Left renal pelvis (tissue), 4 donors: ENCODE results near the gene ZBTB33. TPM values are rescaled to one million over a fixed set of nuclear protein-coding genes. Genes with fewer than 3 reads are reported as not detected.

Experiments used
- DNase-seq, 4 donors: peaks; one replicate each; pipeline ENCODE4 v3.0.0-alpha.2; 2013; ENCODE audit warnings: low read depth in 4 of 4, low spot score in 3 of 4
- polyA plus RNA-seq, 4 donors: library from polyadenylated mRNA; unstranded; fragments of 120-200 nt; gene quantifications; one replicate each; pipeline ENCODE4 v1.2.1, GENCODE V29; 2013; ENCODE audit not compliant: insufficient read length in 4 of 4

The ZBTB33 gene
- polyA plus RNA-seq, 4 donors = 20.7 to 35.3 (median 25.0) TPM

GRCh38 chrX:120304256-120304655 is 53.6 kb downstream of the ZBTB33 start:
- no peak for DNase-seq

- no peak for DNase-seq
These were observed 55.0 kb downstream of the ZBTB33 start for GRCh38 chrX:120305531-120306141.

GRCh38 chrX:120306630-120307029 is 56.0 kb downstream of the ZBTB33 start:
- no peak for DNase-seq

Other genes with a start within 250 kb of the ZBTB33 start
- gene RHOXF2B, start 173.1 kb upstream of the ZBTB33 start, polyA plus RNA-seq = under 1 TPM in 1 of 4 donors, not detected in 3; 0.14 TPM
- gene RHOXF1, start 134.9 kb upstream of the ZBTB33 start, polyA plus RNA-seq = 1 to 10 TPM in 2 of 4 donors, under 1 TPM in 1, not detected in 1; 0.86 to 2.4 (median 1.7) TPM
- gene RHOXF2, start 92.2 kb upstream of the ZBTB33 start, polyA plus RNA-seq = under 1 TPM in 2 of 4 donors, not detected in 2; 0.04 to 0.83 TPM
- gene TMEM255A, start 60.6 kb downstream of the ZBTB33 start, polyA plus RNA-seq = 10 to 100 TPM in 1 of 4 donors, 1 to 10 TPM in 1, under 1 TPM in 2; 0.49 to 13.5 (median 0.88) TPM
- under 1 TPM in 3 of 4 donors, not detected in 1; 0.04 to 0.10 (median 0.05) TPM for gene ATP1B4, start 111.3 kb downstream of the ZBTB33 start, polyA plus RNA-seq
- gene LAMP2, start 218.5 kb downstream of the ZBTB33 start, polyA plus RNA-seq = 100 to 1,000 TPM; 126 to 169 (median 147) TPM